Sigmoid colon (tissue), 7 donors: Measurements from ENCODE around the gene PLG. TPM values are rescaled to one million over a fixed set of nuclear protein-coding genes. Genes with fewer than 3 reads are reported as not detected.
"Not testable (repeated sequence)": the region's sequence is repeated elsewhere in the genome, so short reads cannot be mapped to it uniquely, and the experiment has no call there.

Experiments used
- DNase-seq: peaks from one replicate; pipeline ENCODE4 v3.0.0-alpha.2; 2019
- H3K27ac ChIP-seq, 4 donors: fragments of 200-600 bp; sonication (generic); one replicate each; pipeline ENCODE4 v1.5.1; 2016 to 2019; ENCODE audit warnings: mild to moderate bottlenecking in 1 of 4
- H3K27me3 ChIP-seq, 3 donors: fragments of 200-600 bp; sonication (generic); one replicate each; pipeline ENCODE4 v1.5.1; 2019; ENCODE audit warnings: mild to moderate bottlenecking in 1 of 3
- H3K36me3 ChIP-seq, 4 donors: fragments of 200-600 bp; sonication (generic); one replicate each; pipeline ENCODE4 v1.5.1; 2016 to 2019
- H3K4me1 ChIP-seq, 4 donors: fragments of 200-600 bp; sonication (generic); one replicate each; pipeline ENCODE4 v1.5.1; 2017 to 2019
- H3K4me3 ChIP-seq, 4 donors: fragments of 200-600 bp; sonication (generic); one replicate each; pipeline ENCODE4 v1.5.1; 2017 to 2019; ENCODE audit warnings: mild to moderate bottlenecking in 2 of 4, moderate library complexity in 1 of 4
- H3K9me3 ChIP-seq, 4 donors: fragments of 200-600 bp in 3 of 4; sonication (generic) in 3 of 4; one replicate each; pipeline versions ENCODE4 v1.5.1 to v1.6.1; 2013 to 2019
- CTCF ChIP-seq, 4 experiments: fragments of 450-650 bp in 3 of 4; fragments of 200-600 bp in 1 of 4; IDR thresholded peaks; one replicate each; pipeline ENCODE4 v1.5.1; 2016 to 2019; ENCODE audit warnings: antibody characterized with exemption in 4 of 4, mild to moderate bottlenecking in 3 of 4, moderate library complexity in 2 of 4
- EP300 ChIP-seq, 4 donors: sonication (generic); formaldehyde crosslinking; IDR thresholded peaks; one replicate each; pipeline ENCODE4 v1.6.1; 2017; ENCODE audit warnings: antibody characterized with exemption in 4 of 4
- POLR2A ChIP-seq, 2 donors: fragments of 450-650 bp; IDR thresholded peaks; one replicate each; pipeline ENCODE4 v1.6.1; 2016; ENCODE audit warnings: antibody characterized with exemption in 2 of 2, mild to moderate bottlenecking in 2 of 2, moderate library complexity in 2 of 2
- POLR2AphosphoS5 ChIP-seq, 4 donors: sonication (generic); formaldehyde crosslinking; IDR thresholded peaks; one replicate each; pipeline ENCODE4 v1.6.1; 2017; ENCODE audit warnings: antibody characterized with exemption in 4 of 4
- WGBS, 2 donors: extraction: QIAGEN DNeasy Blood & Tissue Kit; methylation state at CpG; one replicate each; pipeline ENCODE4 v1.1.7; 2013; 5-methylcytosine and 5-hydroxymethylcytosine counted together
- intact Hi-C: fragments of 100-400 bp; cut with DNase I; formaldehyde crosslinking; loops from one replicate; pipeline ENCODE4 v1.15.1; 2023
- polyA plus RNA-seq, 3 donors: library from polyadenylated mRNA; stranded (reverse); fragments of 200-250 nt; gene quantifications; one replicate each; pipeline ENCODE4 v1.2.3, GENCODE V29; 2013
- total RNA-seq, 4 donors: library from RNA; depleted of rRNA; stranded (reverse); fragments of >200 nt; gene quantifications; one replicate each; pipeline ENCODE4 v1.1.0, GENCODE V29; 2016
- donor health status: healthy with polysubstance abuse.
- donor health status: Bipolar disorder and iron deficiency.
- donor health status: healthy.

PLG gene
- total and polyA plus RNA-seq, 7 donors: 0.04 TPM; not detected in 6

GRCh38 chr6:160781298-160781697 lies 79.3 kb downstream of the PLG start:
- no peak overlapping the region for H3K4me3 ChIP-seq
- WGBS, 2 donors: 71 to 81% methylated on average over 4 of the region's 4 CpGs
- no peaks in the 10 kb centered on the region for H3K9me3 ChIP-seq
- H3K36me3 ChIP-seq: no peaks in the 10 kb centered on the region
- H3K27ac ChIP-seq: no peak overlapping the region
- H3K27me3 ChIP-seq: no peaks in the 10 kb centered on the region
- peaks cover 0 to 3% (median under 1%) of the 10 kb centered on the region in 4 donors for H3K4me1 ChIP-seq
- DNase-seq: no peak
- intact Hi-C loops: no loop called here
- no peak for TF ChIP-seq EP300 (IDR thresholded peaks at IDR 0.05)
- no peak for TF ChIP-seq POLR2AphosphoS5 (IDR thresholded peaks at IDR 0.05)
- TF ChIP-seq POLR2A (IDR thresholded peaks at IDR 0.05): no peak
- TF ChIP-seq CTCF (IDR thresholded peaks at IDR 0.05): no peak

GRCh38 chr6:160782228-160782627 lies 80.2 kb downstream of the PLG start:
- Histone ChIP-seq H3K27ac (no peak overlapping the region), H3K27me3 (no peaks in the 10 kb centered on the region), H3K4me1 (no peaks in the 10 kb centered on the region), H3K4me3 (no peak overlapping the region), H3K9me3 (no peaks in the 10 kb centered on the region), H3K36me3 (no peaks in the 10 kb centered on the region)
- intact Hi-C loops: no loop called here
- DNase-seq: no peak
- WGBS, 2 donors: 76 to 80% methylated on average over 1 of the region's 1 CpG
- TF ChIP-seq POLR2AphosphoS5 (IDR thresholded peaks at IDR 0.05) (no peak), CTCF (IDR thresholded peaks at IDR 0.05) (no peak), EP300 (IDR thresholded peaks at IDR 0.05) (no peak), POLR2A (IDR thresholded peaks at IDR 0.05) (no peak)

GRCh38 chr6:160783741-160784140 lies 81.7 kb downstream of the PLG start:
- Histone ChIP-seq H3K4me1 (no peaks in the 10 kb centered on the region), H3K9me3 (no peaks in the 10 kb centered on the region), H3K36me3 (no peaks in the 10 kb centered on the region), H3K4me3 (no peak overlapping the region), H3K27ac (no peak overlapping the region), H3K27me3 (no peaks in the 10 kb centered on the region)
- no peak for DNase-seq
- TF ChIP-seq CTCF (IDR thresholded peaks at IDR 0.05): no peak
- TF ChIP-seq EP300 (IDR thresholded peaks at IDR 0.05): no peak
- no peak for TF ChIP-seq POLR2AphosphoS5 (IDR thresholded peaks at IDR 0.05)
- no peak for TF ChIP-seq POLR2A (IDR thresholded peaks at IDR 0.05)
- intact Hi-C loops: no loop called here
- 39 to 55% methylated on average over 7 of the region's 7 CpGs for WGBS, 2 donors

GRCh38 chr6:160788126-160788525 lies 86.1 kb downstream of the PLG start:
- 78 to 79% methylated on average over 3 of the region's 3 CpGs for WGBS, 2 donors
- intact Hi-C loops, H3K4me3 ChIP-seq, H3K27me3 ChIP-seq, H3K9me3 ChIP-seq, H3K4me1 ChIP-seq, H3K36me3 ChIP-seq, DNase-seq, H3K27ac ChIP-seq: not testable (repeated sequence)

- Histone ChIP-seq H3K27me3 (no peaks in the 10 kb centered on the region), H3K27ac (no peak overlapping the region), H3K4me1 (peaks cover 0 to 6% (median 0%) of the 10 kb centered on the region in 4 donors), H3K36me3 (no peaks in the 10 kb centered on the region), H3K4me3 (no peak overlapping the region), H3K9me3 (no peaks in the 10 kb centered on the region)
- intact Hi-C loops: no loop called here
- 77 to 81% methylated on average over 4 of the region's 4 CpGs for WGBS, 2 donors
- TF ChIP-seq POLR2AphosphoS5 (IDR thresholded peaks at IDR 0.05): no peak
- TF ChIP-seq EP300 (IDR thresholded peaks at IDR 0.05): no peak
- no peak for TF ChIP-seq CTCF (IDR thresholded peaks at IDR 0.05)
- no peak for TF ChIP-seq POLR2A (IDR thresholded peaks at IDR 0.05)
- DNase-seq: no peak
Observed at GRCh38 chr6:160788806-160789205, 86.8 kb downstream of the PLG start.
